ENCODE results near the gene TBC1D9. TPM values are rescaled to one million over a fixed set of nuclear protein-coding genes. Genes with fewer than 3 reads are reported as not detected.

The TBC1D9 gene
- polyA plus RNA-seq, 1 of the 3 experiments (the other 2 are of a cell fraction), result 13.5 TPM

DNA sequence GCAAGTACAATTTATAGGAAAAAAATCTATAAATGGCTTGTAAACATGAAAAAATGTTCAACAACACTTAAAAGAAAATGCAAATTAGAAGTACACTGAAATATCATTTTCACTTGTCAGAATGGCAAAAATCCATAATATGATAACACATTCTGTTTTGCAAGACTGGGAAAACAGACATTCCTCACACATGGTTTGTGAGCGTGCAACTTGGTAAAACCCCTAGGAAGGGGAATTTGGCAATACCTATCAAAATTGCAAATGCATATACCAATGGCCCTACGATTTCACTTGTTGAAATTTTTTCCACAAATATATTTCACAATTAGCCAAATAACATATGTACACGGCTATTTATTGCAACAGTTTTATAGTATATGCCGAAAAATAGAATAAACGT, 31.4 kb downstream of the TBC1D9 start (continued):
- TF ChIP-seq, protein P1, sequence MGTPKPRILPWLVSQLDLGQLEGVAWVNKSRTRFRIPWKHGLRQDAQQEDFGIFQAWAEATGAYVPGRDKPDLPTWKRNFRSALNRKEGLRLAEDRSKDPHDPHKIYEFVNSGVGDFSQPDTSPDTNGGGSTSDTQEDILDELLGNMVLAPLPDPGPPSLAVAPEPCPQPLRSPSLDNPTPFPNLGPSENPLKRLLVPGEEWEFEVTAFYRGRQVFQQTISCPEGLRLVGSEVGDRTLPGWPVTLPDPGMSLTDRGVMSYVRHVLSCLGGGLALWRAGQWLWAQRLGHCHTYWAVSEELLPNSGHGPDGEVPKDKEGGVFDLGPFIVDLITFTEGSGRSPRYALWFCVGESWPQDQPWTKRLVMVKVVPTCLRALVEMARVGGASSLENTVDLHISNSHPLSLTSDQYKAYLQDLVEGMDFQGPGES (IDR thresholded peaks at IDR 0.05; ENCODE audit: low read depth, low read length), result no peak
- no peak for TF ChIP-seq FOSL2 (IDR thresholded peaks at IDR 0.05; ENCODE audit: borderline replicate concordance, low read depth)
- no peak for TF ChIP-seq RAD21 (IDR thresholded peaks at IDR 0.05; ENCODE audit: low read length)
- TF ChIP-seq, protein P2, sequence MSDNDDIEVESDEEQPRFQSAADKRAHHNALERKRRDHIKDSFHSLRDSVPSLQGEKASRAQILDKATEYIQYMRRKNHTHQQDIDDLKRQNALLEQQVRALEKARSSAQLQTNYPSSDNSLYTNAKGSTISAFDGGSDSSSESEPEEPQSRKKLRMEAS (IDR thresholded peaks at IDR 0.05; ENCODE audit: low read depth), result no peak
- no peak for TF ChIP-seq JUND (IDR thresholded peaks at IDR 0.05)
- TF ChIP-seq, protein P3, sequence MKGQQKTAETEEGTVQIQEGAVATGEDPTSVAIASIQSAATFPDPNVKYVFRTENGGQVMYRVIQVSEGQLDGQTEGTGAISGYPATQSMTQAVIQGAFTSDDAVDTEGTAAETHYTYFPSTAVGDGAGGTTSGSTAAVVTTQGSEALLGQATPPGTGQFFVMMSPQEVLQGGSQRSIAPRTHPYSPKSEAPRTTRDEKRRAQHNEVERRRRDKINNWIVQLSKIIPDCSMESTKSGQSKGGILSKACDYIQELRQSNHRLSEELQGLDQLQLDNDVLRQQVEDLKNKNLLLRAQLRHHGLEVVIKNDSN (IDR thresholded peaks at IDR 0.05; ENCODE audit: borderline replicate concordance, low read depth), result no peak
- TF ChIP-seq SMC3 (IDR thresholded peaks at IDR 0.05; ENCODE audit: low read depth, low read length), result no peak

DNA sequence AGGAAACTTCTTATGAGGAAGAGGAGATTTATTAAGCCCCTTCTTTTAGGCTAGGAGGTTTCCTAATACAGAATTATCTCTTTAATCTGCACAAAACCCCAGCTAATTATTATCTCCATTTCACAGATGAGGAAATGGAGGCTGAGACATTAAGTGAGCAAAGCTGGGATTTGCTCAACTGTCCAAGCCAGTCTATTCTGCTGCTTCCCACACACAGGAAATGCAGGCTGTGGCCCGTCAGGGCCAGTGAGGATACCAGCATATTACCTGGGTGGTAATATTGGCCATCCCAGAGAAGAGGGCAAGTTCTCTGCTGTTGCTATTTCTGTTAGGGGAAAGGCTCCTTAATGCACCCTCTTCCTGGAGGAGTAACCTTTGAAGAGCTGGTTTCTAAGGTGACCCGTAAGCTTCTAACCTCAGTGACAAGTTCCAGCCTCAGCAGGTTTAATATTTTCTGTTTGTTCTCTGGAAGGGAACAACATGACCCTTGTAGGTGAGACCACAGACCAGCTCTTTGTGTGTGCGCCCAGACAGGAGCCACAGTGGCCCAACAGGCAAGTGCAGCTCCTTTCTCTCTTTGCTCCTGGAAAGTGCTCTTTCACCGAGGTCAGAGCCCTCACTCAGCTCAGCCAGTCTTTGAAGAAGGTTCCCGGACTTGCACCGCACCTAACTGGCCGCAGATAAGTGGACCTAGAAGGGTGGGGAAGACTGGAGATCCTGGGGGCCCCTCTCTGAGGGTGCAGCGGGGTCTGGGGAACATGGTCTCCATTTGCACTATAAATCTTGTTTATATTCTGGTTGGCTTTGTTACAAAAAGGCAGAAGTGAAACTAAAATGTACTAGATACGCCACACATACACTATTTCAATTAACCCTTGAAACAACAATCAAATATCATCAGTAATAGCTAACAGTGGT, 35.5 kb downstream of the TBC1D9 start:
- H3K27me3 ChIP-seq (ENCODE audit: insufficient read depth), result no peaks in the 10 kb centered on the region
- no peak overlapping the region for H3K4me2 ChIP-seq
- ChIA-PET CTCF (interaction anchor here (1.5 kb wide), 1 partner anchor 47 kb away, joined by 5 read pairs; no protein-coding TSS in a partner anchor), POLR2A (no interaction called here)
- peaks cover 6 to 28% of the 10 kb centered on the region in 2 experiments for H3K4me1 ChIP-seq (ENCODE audit: control insufficient read depth in 1 of 2, insufficient read depth in 2 of 2, low read depth in 1 of 2, low read length in 1 of 2)
- 0 out of 2 replicates have a peak, but pooled peaks cover 2% of the 10 kb centered on the region for H4K20me1 ChIP-seq (ENCODE audit: insufficient read depth)
- TF ChIP-seq FOXJ3 (CRISPR knock-in tag; IDR thresholded peaks at IDR 0.05) (no peak), TCF12 (IDR thresholded peaks at IDR 0.05) (no peak), YY1 (IDR thresholded peaks at IDR 0.05; ENCODE audit: low read depth) (no peak), RFX5 (IDR thresholded peaks at IDR 0.05; ENCODE audit: low read length) (no peak), POLR2AphosphoS5 (IDR thresholded peaks at IDR 0.05; ENCODE audit: low read depth, low read length) (no peak), FOXM1 (IDR thresholded peaks at IDR 0.05; ENCODE audit: low read depth) (no peak), CHD2 (IDR thresholded peaks at IDR 0.05; ENCODE audit: low read length, partially characterized antibody) (no peak), EZH2phosphoT487 (IDR thresholded peaks at IDR 0.05; ENCODE audit: borderline replicate concordance, low read depth) (no peak), EP300 (IDR thresholded peaks at IDR 0.05; ENCODE audit: borderline replicate concordance in 1 of 2, low read depth in 1 of 2, low read length in 1 of 2) (no peak), MEF2A (IDR thresholded peaks at IDR 0.05; ENCODE audit: borderline replicate concordance, low read depth) (no peak), GABPA (IDR thresholded peaks at IDR 0.05; ENCODE audit: low read depth) (no peak), ELF1 (IDR thresholded peaks at IDR 0.05) (no peak), TEAD4 (IDR thresholded peaks at IDR 0.05; ENCODE audit: borderline replicate concordance, insufficient read depth) (no peak)
- TF ChIP-seq, protein P3 (IDR thresholded peaks at IDR 0.05; ENCODE audit: borderline replicate concordance, low read depth), result no peak
- no peak overlapping the region for H2AFZ ChIP-seq (ENCODE audit: low read depth)
- H3F3A ChIP-seq (replicated peaks; ENCODE audit: insufficient read depth), result peaks cover 14% of the 10 kb centered on the region
- H3K79me2 ChIP-seq (ENCODE audit: insufficient read depth), result peaks cover 48% of the 10 kb centered on the region; the same call in 1 of the 2 replicates
- no peaks in the 10 kb centered on the region for H3K9me2 ChIP-seq
- WGBS (ENCODE audit: low lambda C conversion rate), result 94% methylated on average over 8 of the region's 9 CpGs
- DNase-seq, result no peak
- H3K9ac ChIP-seq, result no peak overlapping the region
- H3K36me3 ChIP-seq (replicated peaks in 1 of 2; ENCODE audit: control insufficient read depth in 1 of 2, insufficient read depth in 2 of 2, low read length in 1 of 2), result no peaks in the 10 kb centered on the region
- no peak overlapping the region for H3K4me3 ChIP-seq (ENCODE audit: low read depth in 2 of 2, low read length in 1 of 2)
- H3K9me3 ChIP-seq, result no peaks in the 10 kb centered on the region
- no peak overlapping the region for H3K27ac ChIP-seq (ENCODE audit: low read depth in 2 of 2, low read length in 1 of 2)

Measured in SK-N-SH (cell line).